GM19463 (cell line): ENCODE measurements around the gene ALK.
"Not testable (repeated sequence)": the region's sequence is repeated elsewhere in the genome, so short reads cannot be mapped to it uniquely, and the experiment has no call there.

ENCODE experiments used
- ATAC-seq: cut with Tn5 transposase; IDR thresholded peaks from one replicate; pipeline ENCODE4 v1.9.1; 2021; ENCODE audit warnings: mild to moderate bottlenecking, moderate library complexity; ENCODE audit not compliant: unreplicated experiment

The ALK gene

DNA sequence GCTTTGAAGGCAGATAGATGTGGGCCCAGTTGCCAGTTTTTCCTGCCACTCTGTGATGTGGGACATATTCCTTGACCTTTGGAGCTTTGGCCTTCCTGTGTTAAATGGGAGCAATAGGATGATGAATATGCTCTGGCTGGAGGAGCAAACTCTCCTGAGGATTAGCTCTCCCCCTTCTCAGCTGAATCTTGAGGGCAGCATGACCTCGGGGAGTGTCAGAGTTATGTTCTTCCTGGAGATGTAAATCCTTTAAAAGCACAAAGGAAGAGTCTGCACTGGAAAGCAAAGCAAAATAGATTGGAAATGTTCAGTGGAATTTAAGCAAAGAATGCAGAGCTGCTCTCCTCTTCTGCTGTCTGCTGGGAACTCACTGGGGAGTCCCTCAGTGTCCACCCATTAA lies 160.1 kb downstream of the ALK start:
- no peak for ATAC-seq

- ATAC-seq = no peak
These were observed 161.4 kb downstream of the ALK start for GRCh38 chr2:29760008-29760407.

DNA sequence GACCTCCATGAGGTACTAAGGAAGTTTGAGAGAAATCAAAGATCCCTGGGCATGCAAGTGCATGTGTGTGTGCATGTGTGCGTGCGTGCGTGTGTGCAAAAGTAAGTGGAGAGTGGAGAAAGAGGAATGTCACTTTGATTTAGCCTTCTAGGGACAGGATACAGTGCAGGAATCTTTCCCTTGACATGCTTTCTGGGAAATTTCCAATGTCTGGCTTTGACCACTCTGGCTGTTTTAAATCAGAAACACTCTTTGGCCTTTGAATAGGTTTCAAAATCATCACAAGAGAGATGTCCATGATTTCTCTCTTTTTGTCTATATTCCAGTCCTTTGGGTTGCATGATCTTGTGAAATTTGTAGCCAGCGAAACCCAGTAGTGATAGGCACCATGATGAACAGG lies 162.0 kb downstream of the ALK start:
- ATAC-seq = no peak

DNA sequence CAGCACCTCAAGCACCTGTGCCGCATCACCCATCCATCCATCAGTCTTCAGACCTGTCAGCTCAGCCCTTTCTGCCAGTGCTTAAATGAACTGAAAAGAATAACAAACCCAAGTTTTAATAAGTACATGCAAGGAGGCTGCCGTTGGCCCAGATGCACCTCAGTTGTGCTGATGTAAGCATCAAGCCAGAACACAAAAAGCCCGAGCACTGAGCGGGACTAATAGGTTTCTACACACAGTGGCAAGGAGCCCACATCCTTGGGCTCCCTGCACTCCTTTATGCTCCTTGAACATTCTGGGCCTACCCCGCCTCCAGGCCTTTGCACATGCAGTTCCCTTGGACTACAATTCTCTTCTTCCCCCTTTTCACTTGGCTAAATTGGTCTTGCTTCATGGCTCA lies 165.6 kb downstream of the ALK start:
- no peak for ATAC-seq

DNA sequence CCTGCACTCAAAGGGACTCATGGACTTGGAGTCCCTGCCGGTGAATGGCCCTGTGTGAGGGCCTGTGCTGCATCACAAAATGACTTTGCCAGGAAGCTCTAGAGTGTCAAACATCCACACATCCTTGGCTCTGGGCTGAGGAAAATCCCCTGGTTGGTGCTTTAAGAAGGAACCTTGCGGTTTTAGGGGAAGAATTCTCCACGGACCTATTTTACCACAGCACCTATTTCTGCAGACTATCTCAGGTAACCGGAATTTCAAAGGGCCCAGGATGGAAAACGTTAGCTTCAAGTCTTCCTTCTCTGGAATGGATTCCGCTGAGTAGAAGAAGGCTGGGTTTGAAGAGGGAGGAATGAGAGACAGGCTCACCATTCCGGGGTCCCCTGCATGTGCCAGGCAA lies 166.2 kb downstream of the ALK start:
- ATAC-seq = no peak

DNA sequence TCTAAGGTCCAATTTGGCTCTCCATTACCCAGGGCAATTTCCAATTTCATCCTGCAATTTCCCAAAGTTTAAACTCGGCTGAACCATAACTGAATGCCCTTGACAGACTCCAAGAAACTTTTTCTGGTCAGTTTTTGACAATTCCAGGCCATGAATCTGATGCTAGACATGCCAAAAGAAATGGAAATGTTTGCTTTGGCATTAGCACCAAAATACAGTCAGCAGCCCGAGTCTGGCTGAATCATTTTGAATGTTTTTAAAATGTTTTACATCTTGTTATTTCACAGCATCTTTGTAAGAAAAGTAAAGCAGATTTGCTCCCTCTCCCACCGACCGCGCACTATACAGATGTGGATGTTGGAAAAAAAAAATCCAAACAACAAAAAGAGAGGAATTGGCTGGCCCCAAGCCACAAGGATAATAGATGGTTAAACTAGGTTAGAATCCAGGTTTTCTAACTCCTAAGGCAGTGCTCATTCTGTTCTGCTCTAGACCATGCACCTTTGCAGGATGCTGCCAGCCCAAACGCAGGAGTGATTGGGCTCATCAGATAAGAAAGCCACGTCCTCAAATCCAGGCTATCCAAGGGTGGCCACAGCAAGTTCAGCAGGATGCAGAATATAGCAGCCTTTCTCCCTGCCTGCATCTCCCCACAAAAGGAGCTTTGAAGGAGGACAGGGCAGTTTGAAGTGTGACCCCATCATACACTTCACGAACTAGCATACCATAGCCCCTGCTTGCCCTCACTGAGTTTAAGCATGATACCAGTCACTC lies 167.5 kb downstream of the ALK start:
- no peak for ATAC-seq

GRCh38 chr2:29751390-29751789 lies 170.0 kb downstream of the ALK start:
- peak; percentile 57 for ATAC-seq

- ATAC-seq = not testable (repeated sequence)
These were observed 170.9 kb downstream of the ALK start for GRCh38 chr2:29750463-29750862.

GRCh38 chr2:29749843-29750242 lies 171.5 kb downstream of the ALK start:
- ATAC-seq = no peak

DNA sequence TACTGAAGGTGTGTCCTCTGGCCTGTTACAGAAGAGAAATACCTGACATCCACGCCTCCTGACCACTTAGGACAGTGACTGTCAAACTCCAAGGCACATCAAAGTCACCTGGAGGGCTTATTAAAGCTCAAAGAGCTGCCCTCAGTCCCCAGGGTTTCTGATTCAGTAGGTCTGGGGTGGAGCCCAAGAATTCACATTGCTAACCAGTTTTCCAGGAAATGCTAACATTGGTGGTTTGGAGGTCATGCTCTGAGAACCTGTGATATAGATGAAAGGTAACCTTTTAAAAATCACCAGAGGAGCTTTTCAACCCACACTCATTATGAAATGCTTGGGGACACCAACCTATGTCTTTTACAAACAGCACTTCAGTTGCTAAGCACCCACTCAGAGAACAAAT lies 172.3 kb downstream of the ALK start:
- ATAC-seq = no peak

DNA sequence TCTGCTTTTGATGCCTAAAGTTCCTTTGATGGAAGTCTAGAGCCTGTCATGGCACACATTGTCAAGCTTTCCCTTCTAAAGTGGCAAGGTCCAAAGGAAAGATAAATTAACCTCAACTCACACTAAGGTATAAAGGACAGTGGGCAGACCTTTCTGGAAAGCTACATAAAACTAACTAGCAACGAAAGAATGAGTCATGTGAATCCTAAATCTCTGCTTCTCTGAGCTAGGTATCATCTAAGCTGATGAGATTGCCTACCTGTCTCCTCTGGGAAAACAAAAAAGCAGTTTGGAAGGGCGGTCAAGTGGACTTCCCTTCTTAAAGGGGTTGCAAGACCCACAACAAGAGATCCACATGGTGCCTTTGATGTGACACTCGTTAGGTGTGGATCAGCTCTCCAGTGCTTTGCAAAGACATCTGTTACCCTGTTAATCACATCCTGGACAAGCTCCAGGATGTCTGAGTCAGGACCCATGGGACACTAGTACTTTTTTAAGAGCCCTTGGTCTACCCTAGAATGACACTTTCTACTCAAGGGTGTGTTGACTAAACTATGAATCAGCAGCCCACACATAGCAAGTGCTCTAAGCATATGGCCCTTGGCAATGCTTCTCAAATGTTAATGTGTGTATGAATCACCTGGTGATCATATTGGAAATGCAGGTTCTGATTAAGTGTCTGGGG lies 173.5 kb downstream of the ALK start:
- ATAC-seq = peak; percentile 50

DNA sequence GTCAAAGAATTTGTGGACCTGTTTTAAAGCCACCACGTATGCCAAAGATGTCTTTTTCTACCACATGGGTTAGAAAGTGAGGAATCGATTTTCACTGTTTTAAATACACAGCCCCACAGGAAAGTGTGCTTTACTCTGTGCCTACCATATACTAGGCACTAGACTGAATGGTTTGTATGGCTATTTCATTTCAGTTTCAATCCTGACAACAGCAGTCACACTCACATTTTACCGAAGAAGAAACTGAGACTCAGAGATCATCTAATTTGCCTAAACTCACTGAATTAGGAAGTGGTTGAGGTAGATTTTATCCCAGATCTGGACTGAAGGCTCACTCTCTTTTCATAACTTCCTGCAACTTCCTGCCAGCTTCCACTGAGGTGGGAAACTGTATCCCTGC lies 176.4 kb downstream of the ALK start:
- peak; percentile 64 for ATAC-seq

DNA sequence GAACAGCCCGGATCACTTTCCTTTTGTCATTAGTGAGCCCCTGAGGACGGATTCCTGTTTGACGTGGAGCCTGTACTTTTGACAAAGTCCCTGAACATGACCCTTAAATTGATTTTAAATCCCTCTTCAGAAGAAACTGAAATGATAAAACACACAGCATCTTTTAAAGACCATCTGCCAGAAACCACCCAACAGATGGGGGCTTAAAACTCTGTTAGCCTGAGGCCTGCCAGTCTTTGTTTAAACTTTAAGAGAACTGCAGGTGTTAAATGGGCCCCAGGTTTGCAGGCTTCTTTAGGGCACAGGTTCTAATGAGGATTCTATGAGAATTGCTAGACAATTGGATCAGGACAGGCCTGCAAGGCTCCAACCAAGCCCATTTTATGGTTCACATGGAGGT lies 177.9 kb downstream of the ALK start:
- ATAC-seq = no peak

DNA sequence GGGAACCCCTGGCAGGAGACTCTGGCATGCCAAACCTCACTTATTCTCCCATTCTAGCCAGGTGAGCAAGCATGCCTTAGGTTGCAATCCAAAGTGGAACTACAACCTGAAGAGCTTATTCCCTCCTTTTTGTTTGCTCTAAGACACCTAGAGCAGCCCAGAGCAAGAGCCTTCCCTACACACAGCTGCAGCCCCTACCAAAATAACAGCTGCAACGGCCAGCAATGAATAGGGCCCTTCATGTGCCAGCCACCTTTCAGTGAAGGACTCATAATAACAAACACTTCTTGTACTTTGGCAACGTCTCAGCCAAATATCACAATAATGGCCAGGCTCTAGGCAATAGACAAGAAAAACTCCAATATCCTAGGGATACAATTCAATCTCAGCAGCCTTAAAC lies 178.7 kb downstream of the ALK start:
- no peak for ATAC-seq

DNA sequence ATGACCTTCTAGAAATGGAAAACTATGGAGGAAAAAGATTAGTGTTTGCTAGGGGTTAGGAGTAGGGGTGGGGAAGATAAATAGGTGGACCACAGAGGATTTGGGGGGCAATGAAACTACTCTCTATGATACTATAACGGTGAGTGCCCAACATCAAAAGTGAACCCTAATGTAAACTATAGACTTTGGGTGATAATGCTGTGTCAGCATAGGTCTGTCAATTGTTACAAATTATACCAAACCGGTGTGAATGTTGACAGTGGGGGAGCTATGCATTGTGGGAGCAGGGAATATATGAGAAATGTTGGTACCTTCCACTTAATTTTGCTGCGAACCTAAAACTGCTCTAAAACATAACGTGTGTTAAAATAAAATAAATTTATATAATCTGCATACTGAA lies 180.3 kb downstream of the ALK start:
- no peak for ATAC-seq

GRCh38 chr2:29733965-29734364 lies 187.4 kb downstream of the ALK start:
- ATAC-seq = no peak

GRCh38 chr2:29733213-29733612 lies 188.2 kb downstream of the ALK start:
- no peak for ATAC-seq

GRCh38 chr2:29731948-29732347 lies 189.4 kb downstream of the ALK start:
- ATAC-seq = no peak

GRCh38 chr2:29729932-29730331 lies 191.5 kb downstream of the ALK start:
- no peak for ATAC-seq

GRCh38 chr2:29729401-29729800 lies 192.0 kb downstream of the ALK start:
- no peak for ATAC-seq

DNA sequence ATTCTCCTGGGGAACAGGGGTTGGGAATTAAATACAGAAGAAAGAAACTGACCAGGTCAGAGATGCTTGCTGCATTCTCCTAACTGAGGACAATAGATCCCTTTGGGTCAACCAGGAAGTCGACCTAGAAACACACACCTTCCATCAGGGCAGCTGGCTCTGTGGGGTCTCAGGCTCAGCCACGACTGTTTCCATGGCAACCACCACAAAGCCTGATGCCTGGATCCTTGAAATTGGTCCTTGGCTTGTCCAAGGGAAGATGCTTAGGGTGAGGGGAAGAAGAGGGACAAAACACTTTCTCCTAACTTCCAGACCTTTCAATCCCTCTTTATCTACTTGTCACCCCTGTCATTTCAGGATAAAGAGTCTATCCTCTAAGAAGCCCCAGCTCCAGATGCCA lies 194.4 kb downstream of the ALK start:
- no peak for ATAC-seq

DNA sequence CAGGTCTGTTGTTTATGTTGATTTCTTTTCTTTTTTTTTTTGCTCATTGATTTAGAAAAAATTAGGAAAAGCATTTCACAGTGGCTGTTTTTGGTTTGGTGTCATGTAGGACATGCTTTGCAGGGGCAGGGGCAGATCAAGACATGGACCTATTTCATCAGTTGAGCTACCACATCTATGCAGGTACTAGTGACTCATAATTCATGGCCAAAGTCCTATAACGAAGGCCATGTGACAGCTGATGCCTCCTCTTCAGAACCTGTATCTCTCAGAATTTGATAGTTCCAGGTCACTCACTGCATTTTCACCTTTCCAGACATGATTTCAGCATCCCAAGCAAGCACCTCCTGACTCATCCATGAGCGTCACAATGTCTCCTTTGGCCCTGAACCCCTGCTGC lies 195.8 kb downstream of the ALK start:
- ATAC-seq = no peak

DNA sequence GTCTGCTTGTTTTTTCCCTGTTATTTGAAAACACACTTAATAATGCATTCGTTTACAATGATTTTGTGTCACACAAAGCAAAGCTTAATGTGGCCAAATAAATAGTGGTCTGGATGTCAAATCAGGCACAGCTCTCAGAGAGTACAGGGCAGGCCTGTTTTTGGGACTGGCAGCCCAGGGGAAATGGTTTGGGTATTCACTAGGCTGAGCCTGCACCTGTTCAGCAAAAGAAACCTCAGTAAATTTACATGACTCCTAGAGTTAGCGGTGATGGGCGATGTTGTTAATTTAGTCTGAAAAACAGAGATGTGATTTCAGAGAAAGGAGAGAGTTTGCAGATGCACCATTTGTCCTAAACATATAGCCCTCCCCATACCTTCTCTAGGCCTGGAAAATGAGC lies 197.1 kb downstream of the ALK start:
- ATAC-seq = peak; percentile 33
